Astrocyte of the hippocampus (primary cell): ENCODE results near the gene DENND6B.
A peak's percentile ranks its signal among the peaks of the same experiment; 100 is the strongest.
"Not testable (repeated sequence)": the region's sequence is repeated elsewhere in the genome, so short reads cannot be mapped to it uniquely, and the experiment has no call there.

Experiments
- DNase-seq: peaks from one replicate; pipeline ENCODE4 v3.0.0; 2011; ENCODE audit warnings: low read depth, low spot score

The DENND6B gene

GRCh38 chr22:50273781-50274180, 53.0 kb downstream of the DENND6B start:
- DNase-seq, result not testable (repeated sequence)

- not testable (repeated sequence) for DNase-seq
These were observed 53.5 kb downstream of the DENND6B start for GRCh38 chr22:50273352-50273751.

- no peak for DNase-seq
These were observed 54.6 kb downstream of the DENND6B start for GRCh38 chr22:50272044-50272802.

GRCh38 chr22:50271519-50271970, 55.3 kb downstream of the DENND6B start:
- DNase-seq, result peak; percentile 88

GRCh38 chr22:50270666-50271394, 56.0 kb downstream of the DENND6B start:
- DNase-seq, result peak; percentile 88

- DNase-seq, result peak; percentile 88
These were observed 56.7 kb downstream of the DENND6B start, which contains the start of gene MAPK11 for GRCh38 chr22:50269970-50270665. MAPK11 (minus strand) TSS chr22:50270380; CDS start chr22:50270292, 88 bp downstream.

GRCh38 chr22:50269573-50269969, 57.2 kb downstream of the DENND6B start:
- DNase-seq, result peak; percentile 34

DNA sequence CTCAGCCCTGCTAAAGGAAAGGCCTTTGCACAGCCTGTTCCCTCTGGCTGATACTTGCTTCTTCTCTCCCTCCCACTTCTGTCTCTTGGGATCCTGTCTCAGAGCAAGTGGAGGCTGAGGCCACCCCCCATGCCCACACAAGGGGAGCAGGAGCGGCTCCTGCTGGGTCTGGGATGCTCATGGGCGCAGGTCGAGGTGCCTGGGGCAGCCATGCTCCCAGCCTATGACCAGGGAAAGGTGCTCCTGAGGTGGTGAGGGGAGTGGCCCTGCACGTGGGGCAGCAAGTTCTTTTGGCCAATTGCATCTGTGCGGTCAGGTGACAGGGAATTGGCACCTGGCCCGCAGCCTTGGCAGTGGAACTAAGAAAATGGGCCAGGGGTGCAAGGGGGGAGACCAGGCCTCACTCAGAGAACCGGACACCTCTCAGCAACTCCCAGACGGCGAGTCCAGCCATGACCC, 58.1 kb downstream of the DENND6B start:
- peak; percentile 57 for DNase-seq

DNA sequence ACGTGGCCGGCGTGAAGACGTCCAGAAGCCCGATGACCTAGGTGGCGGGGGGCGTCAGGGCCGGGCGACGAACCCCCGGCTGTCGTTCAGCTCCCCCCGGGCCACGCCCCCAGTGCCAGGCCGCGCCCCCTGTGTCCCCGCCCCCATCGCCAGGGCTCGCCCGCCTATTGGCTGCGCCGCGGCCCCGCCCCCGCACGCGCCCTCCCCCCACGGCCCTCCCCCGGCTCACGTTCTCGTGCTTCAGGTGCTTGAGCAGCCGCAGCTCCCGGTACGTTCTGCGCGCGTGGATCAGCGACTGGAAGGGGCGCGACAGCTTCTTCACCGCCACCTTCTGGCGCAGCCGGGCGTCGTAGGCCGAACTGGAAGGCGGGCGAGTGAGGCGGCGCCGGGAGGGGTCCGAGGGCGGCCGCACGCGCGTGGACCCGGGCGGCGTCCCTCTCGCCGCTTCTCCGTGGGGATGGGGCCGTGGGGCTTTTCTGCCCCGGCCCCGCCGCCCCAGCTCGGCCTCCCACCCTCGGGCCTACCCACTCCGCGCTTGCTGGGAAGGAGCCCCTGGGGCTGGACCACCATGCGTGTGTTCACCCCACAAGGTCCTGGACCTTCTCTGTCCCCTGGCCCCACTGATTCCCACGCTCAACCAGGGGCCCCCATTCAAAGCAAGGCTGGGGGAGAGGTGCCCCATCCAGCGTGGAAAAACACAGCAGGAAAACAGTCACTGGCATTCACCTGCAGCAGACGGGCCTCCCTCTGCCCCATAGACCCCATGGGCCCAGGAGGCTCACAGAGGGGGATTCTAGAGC, 59.0 kb downstream of the DENND6B start:
- DNase-seq, result peak; percentile 64

GRCh38 chr22:50266994-50267393, 59.8 kb downstream of the DENND6B start:
- no peak for DNase-seq

DNA sequence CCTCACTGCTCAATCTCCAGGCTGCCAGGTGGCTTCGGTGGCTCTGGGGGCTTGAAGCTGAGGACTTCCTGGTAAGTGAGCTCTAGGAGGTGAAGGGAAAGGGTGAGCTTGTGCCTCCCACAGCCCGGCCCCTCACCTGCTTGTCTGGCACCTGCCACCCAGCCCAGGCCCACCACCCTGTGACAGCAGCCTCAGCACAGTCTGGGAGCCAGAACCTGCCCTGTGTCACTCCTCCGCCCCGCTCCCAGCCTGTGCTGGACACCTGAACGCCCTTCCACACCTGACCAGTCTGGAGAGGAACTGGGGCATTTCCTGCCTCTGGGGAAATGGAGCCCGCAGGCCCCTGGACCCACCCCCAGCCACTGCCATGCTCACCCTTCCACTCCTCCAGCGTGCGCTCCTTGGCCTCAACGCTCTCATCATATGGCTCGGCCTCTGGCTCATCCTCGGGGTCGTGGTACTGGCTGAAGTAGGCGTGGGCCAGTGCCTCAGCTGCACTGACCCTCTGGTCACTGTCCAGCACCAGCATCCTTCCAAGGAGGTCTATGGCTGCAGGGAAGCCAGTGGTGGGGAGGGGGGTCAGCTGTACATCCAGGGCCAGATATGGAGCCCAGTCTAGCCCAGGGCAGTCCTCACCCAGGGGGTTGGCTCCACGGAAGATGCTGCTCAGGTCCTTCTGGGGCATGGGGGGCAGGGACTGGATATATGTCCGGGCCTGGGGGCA, 61.7 kb downstream of the DENND6B start:
- DNase-seq, result no peak

DNA sequence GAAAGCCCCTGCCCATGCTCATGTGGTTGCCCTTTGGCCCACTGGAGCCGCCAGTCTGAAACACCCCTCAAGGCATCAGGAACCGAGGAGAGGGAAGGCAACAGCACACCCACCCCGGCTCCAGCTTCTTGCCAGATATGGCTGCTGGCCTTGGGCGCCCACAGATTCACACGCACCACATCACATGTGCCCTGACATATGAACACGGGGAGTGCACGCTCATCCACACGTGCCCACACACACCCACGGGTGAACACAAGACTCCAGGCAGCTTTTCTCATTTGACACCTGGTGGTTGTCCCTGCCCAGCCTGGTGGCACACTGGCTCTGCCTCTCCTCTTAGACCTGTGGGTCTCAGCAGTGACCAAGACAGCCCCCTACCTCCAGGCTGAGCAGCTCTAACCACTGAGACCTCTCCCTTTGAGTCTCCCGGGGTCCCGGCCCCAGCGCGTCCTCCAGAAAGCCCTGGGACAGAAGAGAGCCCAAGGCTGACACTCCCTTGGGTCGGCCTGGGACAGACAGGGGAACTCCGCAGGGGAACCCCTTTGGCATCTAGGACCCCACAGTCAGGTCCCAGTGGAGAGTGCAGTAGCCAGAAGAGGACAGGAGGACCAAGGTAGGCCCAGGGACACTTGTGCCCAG, 62.6 kb downstream of the DENND6B start:
- no peak for DNase-seq

GRCh38 chr22:50262973-50263617, 63.7 kb downstream of the DENND6B start:
- no peak for DNase-seq

DNA sequence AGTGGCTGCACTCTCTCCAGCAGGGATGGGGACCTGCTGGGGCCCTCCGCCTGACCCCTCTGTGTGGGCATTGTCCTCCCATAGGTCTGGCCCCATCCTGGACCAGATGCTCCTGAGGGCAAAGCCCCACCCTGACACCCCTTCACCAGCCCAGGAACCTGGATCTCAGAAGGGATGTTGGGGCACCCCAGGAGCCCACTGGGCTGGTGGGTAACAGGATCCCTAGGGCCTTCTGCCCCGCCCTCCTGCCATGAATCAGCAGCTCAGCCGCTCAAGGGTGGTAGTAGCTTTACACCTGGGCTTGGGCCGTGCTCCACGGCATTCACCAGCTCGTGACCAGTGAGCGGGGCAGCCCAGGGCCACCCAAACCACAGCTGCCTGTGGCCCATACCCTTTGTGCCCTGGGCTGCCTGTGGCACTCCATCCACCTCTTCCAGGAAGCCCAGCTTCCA, 64.3 kb downstream of the DENND6B start:
- DNase-seq, result peak; percentile 25

DNA sequence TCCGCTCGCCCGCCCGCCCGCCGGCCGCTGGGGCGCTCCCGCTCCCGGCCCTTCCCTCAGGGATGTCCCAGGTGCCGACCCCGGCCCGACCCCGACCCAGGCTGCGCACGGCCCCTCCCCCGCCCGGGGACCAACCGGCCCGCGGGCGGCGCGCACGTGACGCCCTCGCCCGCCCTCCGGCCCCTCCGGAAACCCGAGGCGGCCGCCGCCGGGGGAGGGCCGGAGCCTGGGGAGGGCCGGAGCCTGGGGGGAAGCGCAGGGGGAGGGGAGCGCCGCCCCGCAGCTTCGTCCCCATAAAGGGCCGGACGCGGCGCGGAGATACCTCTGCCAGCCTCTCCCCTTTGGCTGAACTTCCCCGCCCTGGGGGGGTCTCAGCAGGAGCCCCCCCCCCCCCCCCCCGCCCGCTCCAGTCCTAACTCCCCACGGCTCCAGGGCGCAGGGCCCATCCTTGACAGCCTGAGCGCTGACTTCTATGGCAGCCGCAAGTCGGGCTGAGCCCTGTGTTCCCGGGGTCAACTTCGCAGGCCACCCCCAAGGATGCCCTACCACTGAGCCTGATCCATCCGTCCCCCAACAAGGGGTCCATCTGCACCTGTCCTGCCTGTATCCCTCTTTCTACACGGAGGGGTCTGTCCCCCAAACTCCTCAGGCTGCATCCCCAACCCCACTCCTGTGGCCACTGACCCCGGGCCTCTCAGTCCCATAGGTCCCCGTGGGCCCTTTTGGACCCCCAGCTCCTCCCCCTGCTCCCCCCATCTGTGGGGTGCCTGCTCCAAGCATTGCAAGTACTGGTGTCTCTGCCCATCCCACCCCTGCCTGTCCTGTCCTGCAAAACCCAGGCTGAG, 65.0 kb downstream of the DENND6B start, which contains the start of gene MAPK12:
Gene MAPK12 (minus strand): TSS at position 69 of the 845 bp plus-strand sequence. CDS start 174 bp downstream, outside the sequence.
- DNase-seq, result peak; percentile 75

DNA sequence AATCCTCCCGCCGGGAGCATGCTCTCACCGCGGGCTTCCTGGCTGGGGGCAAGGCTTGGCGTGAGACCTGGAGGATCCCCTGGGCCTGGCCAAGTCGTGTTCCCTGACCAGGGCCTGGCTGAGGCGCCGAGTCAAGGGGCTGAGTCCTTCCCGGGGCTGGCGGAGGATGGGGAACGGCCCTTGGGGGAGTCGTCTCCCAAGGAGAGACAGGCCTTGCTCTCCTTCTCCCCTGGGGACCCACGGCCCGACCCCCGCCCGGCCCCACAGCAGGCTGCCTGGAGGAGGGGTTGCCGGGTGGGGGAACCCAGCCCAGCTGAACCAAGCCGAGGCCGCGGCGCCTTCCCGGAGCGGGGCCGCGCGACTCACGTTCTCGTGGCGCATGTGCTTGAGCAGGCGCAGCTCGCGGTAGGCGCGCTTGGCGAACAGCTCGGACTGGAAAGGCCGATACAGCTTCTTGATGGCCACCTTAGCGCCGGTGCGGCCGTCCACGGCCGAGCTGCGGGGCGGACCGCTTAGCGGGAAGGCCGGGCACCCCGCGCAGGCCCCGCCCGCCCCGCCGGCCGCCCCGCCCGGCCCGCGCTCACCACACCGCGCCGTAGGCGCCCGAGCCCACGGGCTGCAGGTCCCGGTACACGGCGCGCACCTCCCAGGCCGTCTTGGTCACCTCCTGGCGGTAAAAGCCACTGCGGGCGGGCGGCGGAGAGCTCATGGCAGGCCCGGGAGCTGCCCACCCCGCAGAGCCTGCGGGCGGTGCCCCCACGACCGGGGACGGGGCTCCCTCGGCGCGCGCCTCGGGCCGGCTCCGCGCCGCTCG, 65.8 kb downstream of the DENND6B start:
- peak; percentile 86 for DNase-seq

DNA sequence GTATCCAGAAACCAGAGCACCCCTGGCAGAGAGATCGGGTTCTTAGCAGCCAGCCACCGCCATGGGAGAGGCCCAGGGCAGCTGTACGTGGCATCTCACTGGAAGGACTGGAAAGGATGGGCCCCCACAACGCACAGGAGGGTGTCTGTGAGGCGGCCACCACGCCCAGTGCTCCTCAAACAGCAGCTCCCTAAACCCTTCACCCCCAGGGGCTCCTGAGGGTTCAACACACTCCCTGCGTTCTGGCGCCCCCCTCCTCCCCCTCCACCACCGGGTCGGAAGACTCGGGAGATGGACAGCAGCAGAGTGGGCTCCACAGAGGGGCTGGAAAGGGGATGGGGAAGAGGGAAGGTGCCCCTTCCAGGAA, 66.4 kb downstream of the DENND6B start:
- no peak for DNase-seq

GRCh38 chr22:50259302-50259701, 67.5 kb downstream of the DENND6B start:
- DNase-seq, result no peak
